GM12878 (cell line): Measurements from ENCODE around the gene UBE2M. TPM values are rescaled to one million over a fixed set of nuclear protein-coding genes. Genes with fewer than 3 reads are reported as not detected.

ENCODE experiments used
- BACH1 ChIP-seq: fragments of 450-650 bp; IDR thresholded peaks from 2 replicates; pipeline ENCODE4 v1.6.1; 2017; ENCODE audit warnings: mild to moderate bottlenecking, borderline replicate concordance
- BRCA1 ChIP-seq: IDR thresholded peaks from 2 replicates; pipeline ENCODE4 v1.6.1; 2011; ENCODE audit warnings: low read depth, low read length, improper control_type of control experiment
- CBFB ChIP-seq: IDR thresholded peaks from 2 replicates; pipeline ENCODE4 v1.6.1; 2016; ENCODE audit warnings: antibody characterized with exemption, low read depth
- CHD1 ChIP-seq: IDR thresholded peaks from 2 replicates; pipeline ENCODE4 v1.6.1; 2012; ENCODE audit warnings: low read depth, low read length, improper control_type of control experiment
- CREB1 ChIP-seq: IDR thresholded peaks from 2 replicates; pipeline ENCODE4 v1.6.1; 2012; ENCODE audit warnings: low read depth, mild to moderate bottlenecking, inconsistent platforms
- EZH2 ChIP-seq: IDR thresholded peaks from 2 replicates; pipeline ENCODE4 v1.6.1; 2012; ENCODE audit warnings: low read depth, mild to moderate bottlenecking, control low read depth, inconsistent platforms, low read length, borderline replicate concordance; ENCODE audit not compliant: control insufficient read depth
- IRF4 ChIP-seq: IDR thresholded peaks from 2 replicates; pipeline ENCODE4 v1.6.1; 2011; ENCODE audit warnings: low read depth, low read length
- KDM1A ChIP-seq: fragments of 200-600 bp; sonication (generic); IDR thresholded peaks from 2 replicates; pipeline ENCODE4 v1.6.1; 2016; ENCODE audit warnings: borderline replicate concordance
- NBN ChIP-seq: fragments of 450-650 bp; IDR thresholded peaks from 2 replicates; pipeline ENCODE4 v1.6.1; 2016
- NFXL1 ChIP-seq: fragments of 450-650 bp; IDR thresholded peaks from 2 replicates; pipeline ENCODE4 v1.6.1; 2017; ENCODE audit warnings: antibody characterized with exemption, mild to moderate bottlenecking, borderline replicate concordance
- NR2C2 ChIP-seq: IDR thresholded peaks from 2 replicates; pipeline ENCODE4 v1.6.1; 2011; ENCODE audit warnings: borderline replicate concordance, low read depth; ENCODE audit not compliant: control insufficient read depth, insufficient read length
- SMAD5 ChIP-seq: IDR thresholded peaks from 2 replicates; pipeline ENCODE4 v1.6.1; 2016; ENCODE audit warnings: antibody characterized with exemption, low read depth
- SMARCA5 ChIP-seq: fragments of 450-650 bp; IDR thresholded peaks from 2 replicates; pipeline ENCODE4 v1.6.1; 2017; ENCODE audit warnings: mild to moderate bottlenecking
- WRNIP1 ChIP-seq: IDR thresholded peaks from 2 replicates; pipeline ENCODE4 v1.6.1; 2011; ENCODE audit warnings: low read depth, low read length, improper control_type of control experiment, borderline replicate concordance
- ZBED1 ChIP-seq: IDR thresholded peaks from 2 replicates; pipeline ENCODE4 v1.6.1; 2016; ENCODE audit warnings: borderline replicate concordance
- ZNF217 ChIP-seq: fragments of 450-650 bp; IDR thresholded peaks from 2 replicates; pipeline ENCODE4 v1.6.1; 2017; ENCODE audit warnings: antibody characterized with exemption, mild to moderate bottlenecking
- polyA plus RNA-seq, 11 experiments: library from polyadenylated mRNA; depleted of rRNA in 4 of 11; unstranded in 6 of 11; stranded (reverse) in 5 of 11; fragments of >200 nt; fragmentation: Nextera tagmentation in 4 of 11; fragmentation: Illumina TruSeq in 1 of 11; extraction: Ambion mirVana in 4 of 11; extraction: Trizol in 1 of 11; gene quantifications; 1 replicate in 1 of 11; 2 replicates in 10 of 11; pipeline versions ENCODE4 v1.2.1 to v1.2.3, GENCODE V29; 2011 to 2016; ENCODE audit warnings: inconsistent platforms in 2 of 11, missing spikeins in 2 of 11, low read depth in 1 of 11
- total RNA-seq, 4 experiments: library from RNA; depleted of rRNA in 3 of 4; stranded (reverse); fragments of >200 nt in 3 of 4; fragmentation: Illumina TruSeq in 1 of 4; extraction: Trizol in 1 of 4; gene quantifications; 2 replicates each; pipeline versions ENCODE4 v1.2.1 to v1.2.3, GENCODE V29; 2013 to 2021
- TF ChIP-seq, protein P1 (sequence below): fragments of 450-650 bp; IDR thresholded peaks from 2 replicates; pipeline ENCODE4 v1.6.1; 2016; ENCODE audit warnings: mild to moderate bottlenecking
- TF ChIP-seq, protein P2 (sequence below): IDR thresholded peaks from 2 replicates; pipeline ENCODE4 v1.6.1; 2012; ENCODE audit warnings: mild to moderate bottlenecking, low read depth, low read length
- TF ChIP-seq, protein P3 (sequence below): IDR thresholded peaks from 2 replicates; pipeline ENCODE4 v1.6.1; 2012; ENCODE audit warnings: low read depth, low read length, improper control_type of control experiment
- TF ChIP-seq, protein P4 (sequence below): fragments of 450-650 bp; formaldehyde crosslinking; IDR thresholded peaks from 2 replicates; pipeline ENCODE4 v1.4.0; 2022; ENCODE audit warnings: mild to moderate bottlenecking, moderate library complexity

Gene UBE2M
- total and polyA plus RNA-seq, 10 of the 15 experiments (the other 5 are each of a cell fraction or from before 2014, with no cell fraction given): 1.4 to 105 (median 73.9) TPM

DNA sequence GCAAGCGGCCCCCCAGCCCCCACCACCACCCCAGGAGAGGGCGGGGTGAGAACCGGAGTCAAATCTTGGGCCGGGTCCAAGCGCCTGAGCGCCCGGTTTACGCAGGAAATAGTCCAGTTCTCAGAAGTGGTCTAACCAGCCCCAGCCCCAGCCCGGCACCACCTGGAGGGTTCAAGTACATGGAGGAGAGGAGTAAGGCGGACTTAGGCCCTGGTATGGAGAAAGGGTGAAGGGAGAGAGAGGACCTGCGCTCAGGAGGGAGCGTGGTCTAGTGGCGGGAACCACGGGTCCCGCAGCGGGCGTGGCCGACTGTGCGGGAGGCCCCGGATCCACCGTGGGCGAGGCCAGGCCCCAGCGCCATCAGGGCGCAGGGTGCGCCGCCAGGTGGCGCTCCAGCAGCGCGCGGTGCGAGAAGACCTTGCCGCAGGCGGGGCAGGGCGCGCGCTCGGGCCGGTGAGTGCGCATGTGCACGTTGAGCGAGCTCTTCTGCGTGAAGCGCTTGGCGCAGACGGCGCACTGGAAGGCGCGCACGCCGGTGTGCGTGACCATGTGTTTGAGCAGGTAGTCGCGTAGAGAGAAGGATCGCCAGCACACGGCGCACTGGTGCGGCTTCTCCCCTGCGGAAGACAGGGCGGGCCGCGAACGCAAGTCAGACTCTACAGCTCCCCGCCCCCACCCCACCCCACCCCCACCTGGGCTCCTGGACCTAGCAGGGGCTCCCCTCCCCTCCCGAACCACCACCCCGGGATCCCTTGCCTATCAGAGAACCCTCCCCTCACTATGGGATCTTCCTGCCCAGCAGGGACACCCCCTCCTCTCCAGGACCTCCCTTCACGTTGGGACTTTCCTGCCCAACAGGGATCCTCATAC is 44.5 kb downstream of the UBE2M start (continued):
- TF ChIP-seq, protein P1, sequence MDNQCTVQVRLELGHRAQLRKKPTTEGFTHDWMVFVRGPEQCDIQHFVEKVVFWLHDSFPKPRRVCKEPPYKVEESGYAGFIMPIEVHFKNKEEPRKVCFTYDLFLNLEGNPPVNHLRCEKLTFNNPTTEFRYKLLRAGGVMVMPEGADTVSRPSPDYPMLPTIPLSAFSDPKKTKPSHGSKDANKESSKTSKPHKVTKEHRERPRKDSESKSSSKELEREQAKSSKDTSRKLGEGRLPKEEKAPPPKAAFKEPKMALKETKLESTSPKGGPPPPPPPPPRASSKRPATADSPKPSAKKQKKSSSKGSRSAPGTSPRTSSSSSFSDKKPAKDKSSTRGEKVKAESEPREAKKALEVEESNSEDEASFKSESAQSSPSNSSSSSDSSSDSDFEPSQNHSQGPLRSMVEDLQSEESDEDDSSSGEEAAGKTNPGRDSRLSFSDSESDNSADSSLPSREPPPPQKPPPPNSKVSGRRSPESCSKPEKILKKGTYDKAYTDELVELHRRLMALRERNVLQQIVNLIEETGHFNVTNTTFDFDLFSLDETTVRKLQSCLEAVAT: 0 out of 2 replicates have a peak, but pooled peaks have one; percentile 21
- peak; percentile 57; the same call in 1 of the 2 replicates for TF ChIP-seq NBN
- no peak for TF ChIP-seq WRNIP1
- TF ChIP-seq KDM1A: no peak
- TF ChIP-seq, protein P2, sequence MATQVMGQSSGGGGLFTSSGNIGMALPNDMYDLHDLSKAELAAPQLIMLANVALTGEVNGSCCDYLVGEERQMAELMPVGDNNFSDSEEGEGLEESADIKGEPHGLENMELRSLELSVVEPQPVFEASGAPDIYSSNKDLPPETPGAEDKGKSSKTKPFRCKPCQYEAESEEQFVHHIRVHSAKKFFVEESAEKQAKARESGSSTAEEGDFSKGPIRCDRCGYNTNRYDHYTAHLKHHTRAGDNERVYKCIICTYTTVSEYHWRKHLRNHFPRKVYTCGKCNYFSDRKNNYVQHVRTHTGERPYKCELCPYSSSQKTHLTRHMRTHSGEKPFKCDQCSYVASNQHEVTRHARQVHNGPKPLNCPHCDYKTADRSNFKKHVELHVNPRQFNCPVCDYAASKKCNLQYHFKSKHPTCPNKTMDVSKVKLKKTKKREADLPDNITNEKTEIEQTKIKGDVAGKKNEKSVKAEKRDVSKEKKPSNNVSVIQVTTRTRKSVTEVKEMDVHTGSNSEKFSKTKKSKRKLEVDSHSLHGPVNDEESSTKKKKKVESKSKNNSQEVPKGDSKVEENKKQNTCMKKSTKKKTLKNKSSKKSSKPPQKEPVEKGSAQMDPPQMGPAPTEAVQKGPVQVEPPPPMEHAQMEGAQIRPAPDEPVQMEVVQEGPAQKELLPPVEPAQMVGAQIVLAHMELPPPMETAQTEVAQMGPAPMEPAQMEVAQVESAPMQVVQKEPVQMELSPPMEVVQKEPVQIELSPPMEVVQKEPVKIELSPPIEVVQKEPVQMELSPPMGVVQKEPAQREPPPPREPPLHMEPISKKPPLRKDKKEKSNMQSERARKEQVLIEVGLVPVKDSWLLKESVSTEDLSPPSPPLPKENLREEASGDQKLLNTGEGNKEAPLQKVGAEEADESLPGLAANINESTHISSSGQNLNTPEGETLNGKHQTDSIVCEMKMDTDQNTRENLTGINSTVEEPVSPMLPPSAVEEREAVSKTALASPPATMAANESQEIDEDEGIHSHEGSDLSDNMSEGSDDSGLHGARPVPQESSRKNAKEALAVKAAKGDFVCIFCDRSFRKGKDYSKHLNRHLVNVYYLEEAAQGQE: no peak
- no peak for TF ChIP-seq NFXL1
- 0 out of 2 replicates have a peak, but pooled peaks have one; percentile 24 for TF ChIP-seq IRF4
- no peak for TF ChIP-seq EZH2
- TF ChIP-seq CBFB: no peak
- peak; percentile 51; the same call in 1 of the 2 replicates for TF ChIP-seq SMAD5
- TF ChIP-seq CREB1: no peak; the same call in 1 of the 2 replicates
- TF ChIP-seq ZNF217: peak; percentile 52; the same call in 1 of the 2 replicates
- TF ChIP-seq BACH1: peak; percentile 89
- TF ChIP-seq ZBED1: no peak
- no peak for TF ChIP-seq NR2C2
- TF ChIP-seq, protein P3, sequence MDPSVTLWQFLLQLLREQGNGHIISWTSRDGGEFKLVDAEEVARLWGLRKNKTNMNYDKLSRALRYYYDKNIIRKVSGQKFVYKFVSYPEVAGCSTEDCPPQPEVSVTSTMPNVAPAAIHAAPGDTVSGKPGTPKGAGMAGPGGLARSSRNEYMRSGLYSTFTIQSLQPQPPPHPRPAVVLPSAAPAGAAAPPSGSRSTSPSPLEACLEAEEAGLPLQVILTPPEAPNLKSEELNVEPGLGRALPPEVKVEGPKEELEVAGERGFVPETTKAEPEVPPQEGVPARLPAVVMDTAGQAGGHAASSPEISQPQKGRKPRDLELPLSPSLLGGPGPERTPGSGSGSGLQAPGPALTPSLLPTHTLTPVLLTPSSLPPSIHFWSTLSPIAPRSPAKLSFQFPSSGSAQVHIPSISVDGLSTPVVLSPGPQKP: peak; percentile 55; the same call in 1 of the 2 replicates
- no peak for TF ChIP-seq CHD1
- peak; percentile 94 for TF ChIP-seq SMARCA5
- no peak for TF ChIP-seq BRCA1
- TF ChIP-seq, protein P4, sequence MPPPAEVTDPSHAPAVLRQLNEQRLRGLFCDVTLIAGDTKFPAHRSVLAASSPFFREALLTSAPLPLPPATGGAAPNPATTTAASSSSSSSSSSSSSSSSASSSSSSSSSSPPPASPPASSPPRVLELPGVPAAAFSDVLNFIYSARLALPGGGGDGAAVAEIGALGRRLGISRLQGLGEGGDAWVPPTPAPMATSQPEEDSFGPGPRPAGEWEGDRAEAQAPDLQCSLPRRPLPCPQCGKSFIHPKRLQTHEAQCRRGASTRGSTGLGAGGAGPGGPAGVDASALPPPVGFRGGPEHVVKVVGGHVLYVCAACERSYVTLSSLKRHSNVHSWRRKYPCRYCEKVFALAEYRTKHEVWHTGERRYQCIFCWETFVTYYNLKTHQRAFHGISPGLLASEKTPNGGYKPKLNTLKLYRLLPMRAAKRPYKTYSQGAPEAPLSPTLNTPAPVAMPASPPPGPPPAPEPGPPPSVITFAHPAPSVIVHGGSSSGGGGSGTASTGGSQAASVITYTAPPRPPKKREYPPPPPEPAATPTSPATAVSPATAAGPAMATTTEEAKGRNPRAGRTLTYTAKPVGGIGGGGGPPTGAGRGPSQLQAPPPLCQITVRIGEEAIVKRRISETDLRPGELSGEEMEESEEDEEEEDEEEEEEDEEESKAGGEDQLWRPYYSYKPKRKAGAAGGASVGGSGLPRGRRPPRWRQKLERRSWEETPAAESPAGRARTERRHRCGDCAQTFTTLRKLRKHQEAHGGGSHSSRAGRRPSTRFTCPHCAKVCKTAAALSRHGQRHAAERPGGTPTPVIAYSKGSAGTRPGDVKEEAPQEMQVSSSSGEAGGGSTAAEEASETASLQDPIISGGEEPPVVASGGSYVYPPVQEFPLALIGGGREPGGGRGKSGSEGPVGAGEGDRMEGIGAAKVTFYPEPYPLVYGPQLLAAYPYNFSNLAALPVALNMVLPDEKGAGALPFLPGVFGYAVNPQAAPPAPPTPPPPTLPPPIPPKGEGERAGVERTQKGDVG (CRISPR knock-in tag): no peak
